CD4-positive, alpha-beta T cell treated with Interferon gamma for 1 hour (primary cell): ENCODE measurements around the gene MACROD2.

Experiments
- DNase-seq: peaks from one replicate; pipeline ENCODE4 v3.0.0-alpha.2; 2020

The MACROD2 gene

DNA sequence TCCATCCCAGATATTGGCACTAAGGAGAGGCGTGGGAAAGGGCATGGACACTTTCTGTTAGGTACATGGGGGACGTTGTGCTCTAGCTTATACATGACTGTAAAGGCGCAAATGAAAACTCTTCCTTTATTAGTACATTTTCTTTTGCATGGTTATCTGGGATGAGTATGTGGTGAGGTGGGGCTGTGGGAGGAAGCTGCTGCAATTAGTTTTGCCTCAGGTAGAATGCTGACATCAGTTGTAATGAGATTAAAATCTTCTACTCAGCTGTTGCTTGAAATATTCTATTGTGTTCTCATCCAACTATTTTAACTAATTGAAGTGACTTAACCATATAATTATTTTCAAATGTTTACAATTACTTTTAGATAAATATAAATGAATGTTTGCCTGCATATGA is 560.4 kb downstream of the MACROD2 start:
- DNase-seq = no peak

DNA sequence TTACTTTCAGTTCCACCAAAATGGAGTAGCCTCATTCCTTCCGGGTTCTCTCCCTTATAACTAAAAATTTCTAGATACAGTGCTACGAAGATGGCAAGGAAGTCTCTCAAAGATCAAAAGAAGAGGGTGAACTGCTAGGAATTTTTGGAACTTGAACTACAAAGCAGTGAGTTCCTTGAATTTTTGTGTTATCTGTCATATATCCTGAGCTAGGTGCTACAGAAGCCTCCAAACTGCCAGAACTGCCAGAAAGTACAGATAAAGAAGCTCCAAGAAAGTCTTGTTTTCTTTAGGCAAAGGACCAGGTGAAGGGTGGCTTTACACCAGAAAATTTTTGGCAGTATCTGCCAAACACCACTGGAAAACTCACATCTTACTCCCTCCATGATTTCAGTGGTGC is 560.9 kb downstream of the MACROD2 start:
- DNase-seq = no peak

DNA sequence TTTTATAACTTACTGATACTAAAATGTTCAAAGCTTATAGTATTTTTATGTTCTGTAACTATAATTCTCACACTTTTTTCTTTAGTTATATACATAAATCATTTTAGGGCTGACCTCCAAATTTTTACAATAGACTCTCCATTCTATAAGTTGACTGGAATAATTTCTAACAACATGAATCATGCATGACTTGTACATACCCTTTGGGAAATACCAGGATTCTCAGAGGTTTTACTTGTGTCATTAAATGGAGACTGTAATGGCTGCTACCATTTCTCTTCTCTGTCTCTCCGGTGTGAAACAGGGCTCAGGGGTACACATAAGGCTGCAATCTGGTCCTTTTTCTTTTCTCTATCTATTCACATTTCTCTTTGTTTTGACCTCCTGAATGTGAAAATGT is 564.3 kb downstream of the MACROD2 start:
- no peak for DNase-seq

DNA sequence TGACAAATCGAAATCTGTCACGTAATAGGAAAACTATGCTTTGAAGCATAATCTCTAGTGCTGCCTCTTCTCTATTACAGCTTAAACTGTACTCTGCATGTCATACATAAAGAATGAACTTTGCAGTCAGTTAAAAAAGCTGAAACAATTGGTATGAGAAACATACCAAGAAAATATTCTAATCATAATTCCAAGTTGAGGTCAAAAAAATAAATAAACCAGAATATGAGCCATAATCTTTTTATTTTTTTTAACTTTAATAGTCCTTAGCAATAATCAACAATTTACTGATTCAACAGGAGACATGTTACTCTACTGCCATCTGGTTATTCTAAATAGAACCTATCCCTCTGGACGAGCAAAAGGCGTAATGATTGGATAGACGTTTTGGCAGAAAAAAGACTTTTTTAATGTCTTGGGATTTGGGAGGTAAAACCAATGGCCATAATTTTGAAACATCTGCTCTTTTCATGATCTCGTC is 566.5 kb downstream of the MACROD2 start:
- DNase-seq = no peak

DNA sequence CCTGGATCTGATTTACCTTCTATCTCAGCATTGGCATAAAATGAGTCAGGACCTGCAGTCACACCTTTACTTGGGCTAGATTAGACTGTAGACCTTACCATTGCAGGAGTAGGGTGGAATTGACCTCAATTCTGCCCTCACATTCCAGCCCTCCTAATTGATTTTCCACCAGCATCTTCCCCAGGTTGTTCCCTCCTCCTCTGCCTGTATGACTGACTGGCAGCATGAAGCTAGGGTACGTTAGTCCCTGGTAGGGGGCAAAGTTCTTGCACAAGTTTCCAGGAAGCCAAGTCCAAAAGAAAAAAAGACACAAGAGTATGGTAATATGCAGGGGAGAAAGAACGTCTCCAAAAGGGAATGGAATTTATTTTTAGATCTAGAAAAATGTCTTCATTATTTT is 567.7 kb downstream of the MACROD2 start:
- no peak for DNase-seq

DNA sequence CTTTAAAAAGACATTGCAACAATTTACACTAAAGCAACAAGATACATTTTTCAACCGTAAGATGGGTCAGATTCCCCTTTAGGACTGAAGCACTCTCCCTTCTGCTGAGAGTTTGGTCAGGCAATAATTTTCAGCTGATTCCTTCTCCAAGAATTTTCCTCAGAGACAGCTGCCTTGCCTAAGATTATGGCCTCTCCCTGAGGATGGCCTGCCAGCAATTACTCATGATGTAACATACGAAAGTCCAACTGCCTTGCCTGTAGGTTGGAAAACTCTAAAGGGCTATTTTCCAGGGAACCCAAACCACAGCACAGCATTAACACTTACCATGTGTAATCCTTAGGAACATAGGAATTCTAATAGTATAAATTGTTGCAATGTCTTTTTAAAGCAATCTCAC is 571.2 kb downstream of the MACROD2 start:
- no peak for DNase-seq

DNA sequence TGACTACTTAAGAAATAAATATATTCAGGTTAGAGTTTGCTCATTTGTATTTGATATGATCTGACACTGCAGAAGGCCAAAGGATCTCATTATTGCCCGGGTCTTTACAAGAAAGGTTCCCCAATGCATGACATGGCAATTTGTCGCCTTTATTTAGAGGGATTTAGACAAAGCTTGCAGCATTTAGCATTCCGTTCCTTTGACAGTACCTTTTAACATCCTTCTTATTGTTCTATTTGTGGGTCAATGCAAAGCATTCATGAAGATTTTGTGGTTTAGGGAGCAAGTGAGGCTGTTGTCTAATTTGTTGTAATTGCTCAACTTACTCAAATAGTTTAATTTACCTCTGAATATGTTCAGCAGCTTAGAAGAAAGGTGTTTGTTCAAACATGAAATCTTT is 572.9 kb downstream of the MACROD2 start:
- DNase-seq = no peak

DNA sequence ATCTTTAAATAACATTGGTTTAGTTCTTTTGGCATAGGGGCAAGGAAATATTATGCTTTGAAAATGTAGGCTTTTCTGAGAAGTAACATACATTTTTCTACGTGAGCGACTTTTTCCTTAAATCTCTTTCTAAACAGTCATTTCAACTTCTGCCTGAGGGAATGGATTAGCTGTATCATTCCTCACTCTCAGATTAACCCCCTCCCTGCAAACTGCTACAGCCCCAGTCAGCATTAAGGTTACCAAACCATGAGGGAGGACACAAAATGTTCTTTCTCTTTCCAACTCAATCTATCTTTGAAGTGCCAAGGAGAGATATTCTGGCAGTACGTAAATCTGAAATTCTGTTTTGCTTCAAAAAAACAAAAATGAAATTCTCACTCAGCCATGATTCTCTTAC is 573.4 kb downstream of the MACROD2 start:
- DNase-seq = no peak

DNA sequence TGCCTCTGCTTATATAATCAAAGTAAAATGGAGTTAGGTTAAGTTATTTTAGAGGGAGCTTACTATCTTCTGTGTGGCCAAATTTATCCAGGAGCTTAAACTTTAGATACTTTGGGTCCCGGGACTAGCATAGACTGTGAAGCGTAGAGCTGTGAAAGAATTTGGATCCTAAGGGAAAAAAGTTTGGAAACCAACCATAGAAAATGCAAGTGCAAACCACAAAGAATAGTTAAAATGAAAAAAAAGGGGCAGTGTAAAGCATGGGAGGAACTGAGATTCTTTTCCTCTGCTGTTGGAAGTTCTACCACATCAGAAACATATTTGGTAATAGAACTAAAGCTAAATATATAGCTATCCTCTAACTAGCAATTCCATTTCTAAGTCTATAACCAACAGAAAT is 574.3 kb downstream of the MACROD2 start:
- no peak for DNase-seq

DNA sequence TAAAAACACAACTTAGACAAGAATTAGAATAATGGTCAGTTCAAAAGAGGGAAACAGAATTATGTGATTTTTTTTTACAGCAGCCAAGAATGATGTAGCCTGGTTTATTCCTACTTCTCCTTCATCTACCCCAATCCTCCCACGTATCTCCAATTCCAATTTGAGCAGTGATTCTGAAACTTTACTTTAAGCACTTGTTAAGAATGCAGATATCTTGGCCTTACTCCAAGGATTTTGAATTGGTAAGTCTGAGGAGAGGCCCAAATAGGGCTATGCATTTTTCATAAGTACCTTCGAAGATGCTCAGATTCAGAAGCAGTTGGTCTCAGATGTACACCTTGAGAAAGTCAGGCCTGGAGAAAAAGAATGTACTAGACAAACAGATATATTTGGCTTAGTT is 575.5 kb downstream of the MACROD2 start:
- DNase-seq = no peak

DNA sequence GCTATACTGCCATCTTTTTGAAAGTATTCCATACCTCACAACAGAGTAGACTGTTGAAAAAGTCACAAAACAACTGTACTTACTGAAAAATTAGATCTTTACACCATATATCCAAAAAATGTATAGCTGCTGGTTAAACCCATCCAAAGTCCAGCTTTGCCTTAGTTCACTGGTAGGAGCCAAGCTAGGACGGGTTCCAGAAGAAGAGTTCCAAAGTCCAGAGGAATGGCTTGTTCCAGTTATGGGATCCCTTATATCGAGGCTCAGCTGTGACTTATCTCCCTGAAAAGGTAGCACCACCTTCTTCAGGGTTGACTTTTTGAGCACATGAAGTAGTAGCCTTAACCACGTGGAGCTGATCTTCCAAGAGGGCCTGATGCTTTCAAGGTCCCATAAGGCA is 578.4 kb downstream of the MACROD2 start:
- no peak for DNase-seq

DNA sequence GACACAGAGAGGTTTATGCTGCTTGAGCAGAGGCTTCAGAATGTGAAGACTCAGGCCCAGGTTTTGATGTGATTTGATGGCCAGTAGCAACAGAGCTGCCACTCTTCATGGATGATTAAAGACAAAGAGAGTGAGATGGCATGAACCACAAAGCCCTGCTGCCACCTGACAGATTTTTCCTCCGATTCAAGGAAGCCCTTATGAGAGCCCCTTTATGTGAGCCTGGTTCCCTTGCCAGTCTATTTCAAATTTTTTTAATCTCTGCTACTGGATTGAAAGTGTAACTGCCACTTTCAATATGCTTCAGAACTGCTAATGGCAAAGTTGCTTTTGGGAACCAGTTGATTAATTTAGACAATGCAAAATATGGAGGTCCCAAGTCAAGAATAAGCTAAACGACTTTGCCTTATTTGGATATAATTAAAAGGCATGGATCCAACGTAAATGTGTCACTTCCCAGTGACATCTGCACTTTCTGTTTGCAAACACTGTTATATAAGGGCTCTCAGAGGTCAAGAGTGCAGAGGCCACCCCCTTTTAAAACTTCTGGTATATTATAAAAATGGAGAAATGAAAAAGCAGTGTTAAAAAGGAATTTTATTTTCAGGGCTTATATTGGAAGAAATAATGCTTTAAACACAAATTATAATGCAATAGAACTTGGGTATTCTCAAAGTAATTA is 581.0 kb downstream of the MACROD2 start:
- no peak for DNase-seq

DNA sequence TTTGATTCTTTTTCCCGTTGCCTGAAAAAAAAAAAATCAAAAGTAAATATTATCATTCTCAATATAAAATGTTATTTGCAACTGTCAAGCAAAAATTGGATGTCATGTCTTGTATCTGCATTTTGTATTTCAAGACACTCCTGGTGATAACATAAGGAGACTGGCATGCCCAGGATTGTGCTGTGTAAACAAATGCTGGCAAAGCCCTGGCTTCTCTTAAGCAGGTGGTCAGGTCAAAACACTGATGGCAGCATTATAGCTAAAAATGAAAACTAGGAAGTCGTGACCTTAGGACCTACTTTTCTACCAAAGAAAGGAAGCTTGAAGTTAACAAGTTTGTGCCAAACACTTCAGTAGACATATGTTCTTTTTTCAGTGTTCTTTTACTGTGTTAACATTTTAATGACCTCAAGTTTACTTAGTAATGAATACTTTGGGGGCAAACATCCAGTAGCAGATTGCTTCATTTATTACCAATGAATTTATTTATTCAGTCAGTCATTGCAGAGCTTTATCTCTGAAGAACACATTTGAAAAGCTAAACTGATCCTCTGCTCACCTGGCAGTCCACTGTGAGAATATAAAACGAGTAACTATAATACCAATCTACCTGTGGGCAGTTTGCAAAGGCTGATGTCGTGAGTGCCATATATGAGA is 585.2 kb downstream of the MACROD2 start:
- DNase-seq = no peak

DNA sequence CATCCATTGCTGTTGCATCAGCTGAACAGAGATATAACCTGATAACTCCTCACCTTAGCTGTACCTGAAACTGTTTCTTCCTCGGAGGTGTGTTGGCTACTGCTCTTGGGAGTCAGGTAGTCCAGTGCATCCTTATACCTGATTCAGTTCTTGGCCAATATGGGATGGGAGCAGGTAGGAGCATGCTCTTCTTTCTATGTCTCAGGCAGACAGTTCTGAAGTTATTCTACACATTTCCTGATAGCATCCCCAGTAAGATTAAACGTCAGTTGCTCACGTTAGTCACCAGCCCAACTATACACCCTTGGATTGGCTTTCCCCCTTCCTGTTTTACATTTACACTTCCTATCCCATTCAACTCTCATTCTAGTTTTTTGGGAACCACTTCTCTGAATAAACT is 586.4 kb downstream of the MACROD2 start:
- DNase-seq = no peak

DNA sequence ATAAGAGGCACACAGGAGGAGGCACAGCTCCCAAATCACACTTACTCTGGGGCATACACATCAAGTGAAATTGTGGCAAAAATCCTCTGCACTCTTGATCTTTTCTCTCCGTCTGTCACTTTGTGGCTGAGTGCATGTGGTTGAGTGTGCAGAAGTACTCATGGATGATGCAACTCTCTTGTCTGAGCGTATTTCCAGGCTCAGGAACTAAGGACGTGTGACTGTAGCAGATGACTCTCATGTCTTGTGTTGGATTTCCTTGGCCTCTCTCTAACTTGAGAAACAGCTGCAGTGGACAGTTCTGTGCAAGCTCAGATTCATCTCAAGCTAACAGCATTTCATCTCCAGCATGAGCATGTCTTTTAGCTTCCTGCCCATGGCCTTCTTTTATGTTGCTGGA is 587.5 kb downstream of the MACROD2 start:
- DNase-seq = no peak

DNA sequence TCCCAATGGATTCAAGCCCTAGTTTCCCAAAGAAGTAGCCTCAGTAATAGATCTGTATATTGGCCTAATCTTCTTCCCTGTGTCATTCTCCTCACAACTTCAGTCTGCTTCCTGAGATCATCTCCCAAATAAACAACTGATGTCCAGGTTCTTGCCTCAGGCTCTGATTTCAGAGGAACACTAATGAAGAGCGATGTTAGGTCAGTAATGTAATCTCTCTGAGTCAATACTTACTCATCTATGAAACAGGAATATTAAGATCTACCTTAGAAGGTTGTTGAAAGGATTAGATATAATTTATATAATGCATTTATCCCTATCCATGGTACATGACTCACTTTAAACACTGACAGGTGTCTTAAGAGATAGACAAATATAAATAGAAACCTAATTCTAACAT is 588.1 kb downstream of the MACROD2 start:
- DNase-seq = no peak

DNA sequence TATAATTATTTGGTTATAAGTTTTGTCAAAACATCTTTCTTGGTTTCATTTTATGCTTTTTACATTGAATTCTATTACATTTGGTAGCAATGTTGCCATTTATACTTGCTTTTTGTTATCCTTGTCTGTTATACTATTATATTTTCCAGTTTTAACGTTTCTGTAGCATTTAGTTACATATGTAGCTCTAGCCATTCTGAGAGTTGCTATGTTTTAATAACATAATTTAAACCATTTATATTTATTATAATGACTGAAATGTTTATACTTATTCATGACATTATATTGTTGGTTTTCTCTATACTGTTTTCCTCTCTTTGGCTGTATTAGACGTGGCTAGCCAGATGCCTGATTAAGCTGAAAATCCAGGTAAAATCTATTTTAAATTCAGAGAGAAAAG is 594.1 kb downstream of the MACROD2 start:
- no peak for DNase-seq

DNA sequence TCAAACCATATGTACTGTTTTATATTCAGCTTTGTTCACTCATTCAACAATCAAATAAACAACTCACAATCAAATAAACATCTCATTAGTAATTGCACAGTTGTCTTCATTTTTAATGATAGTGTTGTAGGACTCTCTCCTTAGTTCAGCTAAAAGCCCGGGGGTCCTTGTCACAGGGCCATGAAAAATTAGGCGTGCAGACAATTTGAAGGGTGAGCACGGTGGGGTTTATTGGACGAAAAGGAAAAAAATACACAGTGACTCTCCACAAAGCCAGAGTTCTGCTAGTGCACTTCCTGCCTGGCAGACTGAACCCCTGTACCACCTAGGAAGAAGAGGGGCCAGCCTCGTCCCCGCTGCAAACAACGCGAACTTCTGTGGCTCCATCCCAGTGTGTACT is 599.7 kb downstream of the MACROD2 start:
- no peak for DNase-seq

DNA sequence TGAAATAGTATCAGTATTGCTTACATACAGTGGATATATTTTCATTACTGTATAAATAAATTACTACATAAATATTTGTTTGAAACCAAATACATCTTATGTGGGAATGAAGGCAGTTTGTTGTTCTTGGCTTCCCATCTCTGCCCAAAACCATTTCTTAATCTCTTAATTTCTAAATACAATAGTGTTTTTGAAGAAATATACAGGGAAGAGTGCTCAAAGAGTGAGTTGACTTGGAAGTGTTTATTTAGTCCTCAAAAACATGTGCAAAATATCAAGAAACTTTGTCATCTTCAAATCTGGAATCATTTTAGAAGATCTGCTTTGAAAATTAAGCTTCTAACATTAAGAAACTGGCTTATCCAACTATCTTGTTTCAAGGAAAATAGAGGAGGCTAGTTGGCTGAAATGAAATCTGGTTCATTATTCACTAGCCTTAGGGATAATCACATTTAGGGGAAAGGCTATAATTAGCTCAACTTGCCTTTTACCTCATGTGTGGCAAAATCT is 601.9 kb downstream of the MACROD2 start:
- DNase-seq = no peak

DNA sequence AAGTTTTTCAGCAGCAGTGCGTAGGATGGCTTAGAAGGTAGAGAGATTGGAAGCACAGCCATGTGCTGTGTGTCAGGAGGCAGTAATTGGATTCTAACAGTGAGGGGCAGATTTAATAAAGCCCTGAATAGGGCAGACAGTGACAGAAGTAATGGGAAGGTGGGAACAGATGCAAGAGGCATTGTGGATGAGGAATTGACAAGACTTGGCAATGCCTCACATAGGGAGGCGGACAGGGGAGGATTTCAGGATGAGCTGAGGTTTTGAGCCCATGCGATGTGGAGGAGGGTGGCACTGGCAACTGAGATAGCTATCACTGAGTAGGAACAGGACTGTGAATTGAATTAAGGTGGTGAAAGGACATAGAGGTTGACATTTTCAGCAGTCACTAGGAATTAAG is 604.3 kb downstream of the MACROD2 start:
- DNase-seq = no peak

DNA sequence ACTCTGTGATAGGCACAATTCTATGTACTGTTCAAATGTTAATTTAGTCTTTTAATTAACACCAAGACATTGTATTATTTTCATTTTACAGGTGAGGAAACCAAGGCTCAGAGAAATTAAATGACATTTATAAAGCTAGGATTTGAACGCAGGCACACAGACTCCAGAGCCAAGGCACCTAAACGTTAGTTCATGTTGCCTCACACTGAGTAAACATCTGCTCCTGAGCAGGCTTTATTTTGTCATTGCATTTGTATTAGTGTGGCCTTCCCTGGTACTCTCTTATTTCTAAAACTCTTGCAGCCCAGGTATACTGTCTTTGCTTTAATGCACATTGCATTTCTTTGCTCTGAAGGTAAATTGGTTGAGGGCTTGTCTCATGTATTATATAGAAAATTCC is 605.2 kb downstream of the MACROD2 start:
- DNase-seq = no peak

DNA sequence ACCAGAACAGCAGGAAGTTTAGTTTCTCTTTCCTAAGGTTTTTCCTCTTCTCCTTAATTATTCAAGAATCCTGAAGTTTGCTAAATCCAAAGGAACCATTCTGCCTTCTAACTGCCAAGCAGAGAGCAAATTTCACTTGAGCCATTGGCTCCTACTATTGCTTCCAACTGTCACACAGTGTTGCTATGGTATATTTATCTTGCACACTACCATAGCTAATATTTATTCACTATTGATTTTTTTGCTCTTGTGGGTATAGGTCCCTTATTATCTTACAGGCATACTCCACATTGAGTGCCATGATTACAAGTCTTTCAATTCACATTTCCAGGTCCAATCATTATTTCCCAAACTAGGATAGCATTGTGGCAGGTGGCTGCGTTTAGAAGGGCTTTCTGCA is 608.8 kb downstream of the MACROD2 start:
- DNase-seq = no peak

DNA sequence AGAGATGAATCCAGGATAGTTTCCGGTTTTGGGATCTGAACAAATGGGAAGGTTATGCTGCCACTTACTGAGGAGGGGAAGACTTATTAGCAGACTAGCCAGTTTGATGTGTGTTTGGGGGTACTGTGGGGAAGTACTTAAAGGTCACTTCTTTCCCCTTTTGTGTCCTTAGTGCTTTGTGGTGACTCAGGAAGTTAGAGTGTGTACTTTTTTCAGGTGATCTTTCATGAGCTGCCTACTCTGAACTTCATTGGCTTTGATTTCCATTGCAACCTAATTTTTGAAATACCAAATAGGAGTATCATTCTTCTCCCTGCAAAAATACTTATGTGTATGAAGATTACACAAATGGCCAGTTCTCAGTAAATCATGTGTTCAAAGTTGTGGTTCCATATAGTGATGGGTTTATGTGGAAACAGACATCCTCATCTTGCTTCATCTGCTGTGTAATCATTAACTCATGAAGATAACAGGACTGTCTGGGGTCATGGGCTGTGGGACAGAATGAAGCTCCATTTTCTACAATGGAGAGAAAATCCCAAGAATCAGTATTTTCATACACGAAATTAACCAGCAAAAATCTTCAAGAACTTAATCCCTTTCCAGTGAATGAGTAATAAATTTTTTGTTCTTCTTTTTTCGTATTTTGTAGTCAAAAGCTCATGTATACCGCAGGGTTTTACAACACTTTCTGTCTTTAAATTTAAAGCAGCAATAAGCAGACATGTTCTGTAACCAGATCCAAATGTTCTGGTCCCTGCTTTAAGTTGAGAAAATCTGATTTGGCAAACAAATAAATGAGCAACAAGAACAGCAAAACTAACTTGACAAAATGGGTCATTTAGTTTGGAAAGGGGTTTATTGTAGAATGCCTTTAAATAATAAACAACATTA is 614.3 kb downstream of the MACROD2 start:
- DNase-seq = no peak

DNA sequence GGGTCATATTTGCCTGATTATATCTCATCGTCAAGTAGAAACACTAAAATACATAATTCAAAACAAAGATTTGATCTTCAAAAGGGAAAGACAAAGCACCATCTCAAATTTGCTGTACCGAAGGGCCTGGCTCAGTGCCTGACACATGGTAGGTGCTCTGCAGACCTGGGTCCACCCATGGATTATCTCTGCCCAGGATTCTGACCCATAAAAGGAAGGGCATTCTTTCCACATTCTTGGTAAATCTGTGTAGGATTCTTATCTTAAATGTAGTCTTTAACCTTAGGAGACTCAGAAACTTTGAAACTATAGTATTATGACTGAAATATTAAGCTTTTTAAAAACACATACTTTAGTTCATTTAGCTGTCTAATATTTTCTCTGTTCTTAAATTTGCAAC is 616.2 kb downstream of the MACROD2 start:
- DNase-seq = no peak
